Activated CD4-positive, alpha-beta T cell treated with anti-CD3 and anti-CD28 coated beads, Interleukin-2, amount 10 ng/mL, durations not matched to agents 24 days and 14 days (primary cell): ENCODE data around the gene CCNG2. TPM values are rescaled to one million over a fixed set of nuclear protein-coding genes. Genes with fewer than 3 reads are reported as not detected.

ENCODE experiments used
- DNase-seq: peaks from one replicate; pipeline ENCODE4 v3.0.0; 2022
- H3K27ac Mint-ChIP-seq: one replicate; pipeline ENCODE4 v1.8.0; 2022; ENCODE audit warnings: mild to moderate bottlenecking, mixed read lengths
- H3K27me3 Mint-ChIP-seq: one replicate; pipeline ENCODE4 v1.8.0; 2022; ENCODE audit warnings: mixed read lengths
- H3K36me3 Mint-ChIP-seq: one replicate; pipeline ENCODE4 v1.8.0; 2022; ENCODE audit warnings: low read depth, mild to moderate bottlenecking, mixed read lengths
- H3K4me1 Mint-ChIP-seq: one replicate; pipeline ENCODE4 v1.8.0; 2021; ENCODE audit warnings: mixed read lengths
- H3K4me3 Mint-ChIP-seq: one replicate; pipeline ENCODE4 v1.8.0; 2022; ENCODE audit warnings: mild to moderate bottlenecking, moderate library complexity, mixed read lengths
- H3K9me3 Mint-ChIP-seq: one replicate; pipeline ENCODE4 v1.8.0; 2021; ENCODE audit warnings: mixed read lengths
- intact Hi-C: fragments of 100-400 bp; cut with micrococcal nuclease; formaldehyde crosslinking; loops from one replicate; pipeline ENCODE4 v1.15.1; 2023
- total RNA-seq: library from RNA; stranded (reverse); gene quantifications from 2 replicates; pipeline ENCODE4 v1.2.3, GENCODE V29; 2022

The CCNG2 gene
- total RNA-seq, 1 donor from 2014 or later = 11.1 TPM

DNA sequence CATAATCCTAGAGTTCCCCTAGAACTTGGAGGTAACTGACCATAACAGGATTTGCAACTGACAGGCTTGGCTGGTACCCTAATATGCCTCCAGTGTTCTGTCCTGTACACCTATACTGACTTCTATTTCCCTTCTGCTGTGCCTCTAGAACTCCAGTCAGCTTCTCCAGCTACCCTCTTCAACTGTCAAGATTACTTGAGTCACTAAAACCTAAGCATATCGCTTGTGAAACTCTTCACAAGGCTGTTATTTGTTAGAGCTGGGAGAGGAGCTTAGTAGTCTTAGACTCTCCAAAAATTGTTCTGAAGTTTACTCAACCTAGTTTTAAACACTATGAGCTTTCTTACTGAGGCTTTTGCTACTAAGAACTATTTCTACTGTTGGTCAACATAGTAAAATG, 52.0 kb downstream of the CCNG2 start:
- intact Hi-C loops = loop anchor here (10.0 kb wide), 1 partner anchor 264 kb away; the partner anchor contains the start of gene SEPTIN11
- Mint-ChIP-seq H3K36me3 (no peaks in the 10 kb centered on the region), H3K27ac (no peak overlapping the region), H3K9me3 (no peaks in the 10 kb centered on the region), H3K27me3 (peaks cover 28% of the 10 kb centered on the region), H3K4me3 (no peak overlapping the region), H3K4me1 (no peaks in the 10 kb centered on the region)
- no peak for DNase-seq

DNA sequence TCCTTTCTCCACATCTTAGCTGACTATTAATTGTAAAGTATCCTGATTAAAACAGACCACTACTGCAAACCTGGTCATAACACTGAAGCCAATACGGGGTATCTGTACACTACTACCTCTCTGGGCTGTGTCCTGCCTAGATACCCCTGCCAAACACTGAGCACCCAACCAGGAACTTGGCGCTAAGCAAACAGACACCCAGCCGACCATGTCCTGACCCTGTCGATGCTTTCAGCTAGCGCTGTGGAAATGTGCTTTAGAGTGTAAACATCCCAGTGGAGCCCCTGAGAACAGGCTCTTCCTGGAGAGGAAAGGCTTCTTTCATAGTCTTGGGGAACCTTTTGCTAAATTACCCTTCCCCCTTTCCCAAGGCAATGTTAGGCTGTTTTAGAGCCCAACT, 52.9 kb downstream of the CCNG2 start:
- Mint-ChIP-seq H3K9me3 (no peaks in the 10 kb centered on the region), H3K4me1 (no peaks in the 10 kb centered on the region), H3K36me3 (no peaks in the 10 kb centered on the region), H3K4me3 (no peak overlapping the region), H3K27ac (no peak overlapping the region), H3K27me3 (peaks cover 27% of the 10 kb centered on the region)
- DNase-seq = no peak
- intact Hi-C loops = loop anchor here (10.0 kb wide), 1 partner anchor 265 kb away; the partner anchor contains the start of gene SEPTIN11

DNA sequence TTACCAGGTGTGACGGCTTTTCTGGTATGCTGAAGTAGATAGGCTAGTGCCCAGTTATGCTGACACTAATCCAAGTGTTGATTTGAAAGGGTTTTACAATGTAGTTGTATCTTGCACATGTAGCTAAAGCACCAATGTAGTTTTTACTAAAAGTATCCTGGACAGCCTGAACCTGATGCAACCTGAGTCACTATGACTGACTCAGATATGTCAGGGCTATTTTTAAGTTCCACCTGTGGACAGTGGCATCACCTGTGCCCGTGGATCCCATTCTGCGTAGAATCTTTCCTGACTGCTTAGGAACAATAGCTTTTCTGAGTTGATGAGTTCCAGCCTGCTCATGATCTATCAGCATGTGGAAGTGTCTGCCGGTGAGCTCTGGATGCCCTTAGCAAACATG, 58.1 kb downstream of the CCNG2 start:
- no peak for DNase-seq
- Mint-ChIP-seq H3K27ac (no peak overlapping the region), H3K36me3 (no peaks in the 10 kb centered on the region), H3K27me3 (peaks cover 9% of the 10 kb centered on the region), H3K4me3 (no peak overlapping the region), H3K9me3 (no peaks in the 10 kb centered on the region), H3K4me1 (no peaks in the 10 kb centered on the region)
- intact Hi-C loops = no loop called here

DNA sequence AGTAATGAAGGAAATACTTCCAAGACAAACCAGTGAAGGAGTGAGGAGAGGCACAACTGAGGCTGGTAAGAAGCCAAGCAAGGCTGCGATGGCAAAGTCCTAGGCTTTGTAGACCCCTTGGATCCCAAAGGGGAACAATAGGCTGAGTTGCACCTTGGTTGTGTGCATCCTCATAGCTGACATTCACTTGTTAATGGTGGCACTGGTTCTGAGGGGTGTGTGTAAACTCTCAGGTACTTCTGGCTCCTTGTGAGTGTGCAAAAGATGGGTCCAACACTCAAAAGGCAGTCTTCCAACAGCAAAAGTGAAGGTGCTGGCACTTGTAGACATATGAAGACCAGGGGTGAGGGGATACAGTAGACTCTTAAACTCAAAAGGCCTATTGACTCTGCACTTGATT, 60.5 kb downstream of the CCNG2 start:
- Mint-ChIP-seq H3K4me3 (no peak overlapping the region), H3K36me3 (no peaks in the 10 kb centered on the region), H3K27ac (no peak overlapping the region), H3K9me3 (no peaks in the 10 kb centered on the region), H3K27me3 (peaks cover 10% of the 10 kb centered on the region), H3K4me1 (no peaks in the 10 kb centered on the region)
- no peak for DNase-seq
- intact Hi-C loops = no loop called here

DNA sequence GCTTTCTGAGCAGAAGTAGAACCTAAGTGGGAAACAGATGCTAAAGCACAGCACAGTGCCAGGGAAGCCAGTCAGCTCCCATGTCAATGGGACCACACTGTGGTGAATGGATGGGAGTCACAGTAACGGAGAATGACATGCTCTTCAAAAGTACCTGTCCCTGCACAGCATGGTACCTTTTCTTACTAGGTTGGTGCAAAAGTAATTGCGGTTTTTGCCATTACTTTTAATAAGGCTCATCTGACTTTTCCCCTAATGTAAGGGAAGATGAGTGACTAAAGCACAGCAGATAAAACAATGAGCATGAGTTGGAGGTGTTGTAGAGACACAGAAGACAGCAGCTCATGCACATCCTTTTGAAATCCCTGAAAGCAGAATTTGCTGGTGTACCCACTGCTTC, 62.3 kb downstream of the CCNG2 start:
- no peaks in the 10 kb centered on the region for H3K4me1 Mint-ChIP-seq
- H3K9me3 Mint-ChIP-seq = no peaks in the 10 kb centered on the region
- DNase-seq = no peak
- H3K36me3 Mint-ChIP-seq = no peaks in the 10 kb centered on the region
- H3K27ac Mint-ChIP-seq = no peak overlapping the region
- H3K27me3 Mint-ChIP-seq = peaks cover 18% of the 10 kb centered on the region
- intact Hi-C loops = no loop called here
- H3K4me3 Mint-ChIP-seq = no peak overlapping the region

Other genes starting within 250 kb of the CCNG2 start
- gene SEPTIN11, start 207.5 kb upstream of the CCNG2 start, total RNA-seq = 15.4 and 17.0 TPM in 2 replicates
- gene CCNI, start 81.2 kb upstream of the CCNG2 start, total RNA-seq = 214 TPM in 2 replicates